Measurements from ENCODE around the gene ANKRD29. TPM values are rescaled to one million over a fixed set of nuclear protein-coding genes. Genes with fewer than 3 reads are reported as not detected.
A peak's percentile ranks its signal among the peaks of the same experiment; 100 is the strongest.

The ANKRD29 gene
- total RNA-seq, 1 donor from 2014 or later, result not detected

DNA sequence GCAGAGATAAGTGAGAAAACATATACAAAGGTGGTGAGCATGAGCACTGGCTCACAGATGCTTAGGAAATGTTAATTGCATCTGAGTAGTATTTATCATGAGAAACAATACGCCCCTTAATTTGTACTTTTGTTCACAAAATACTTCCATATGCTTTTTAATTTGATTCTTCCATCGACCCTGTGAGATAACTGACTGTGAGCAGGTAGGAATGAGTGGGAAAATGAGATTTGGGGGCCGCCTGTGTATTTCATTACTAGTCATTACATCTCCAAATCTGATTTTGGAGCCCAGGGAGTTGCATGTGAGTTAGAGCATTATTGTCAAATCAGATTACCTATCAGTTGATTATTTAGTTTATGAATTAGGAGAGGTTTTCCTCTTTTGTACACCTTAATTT lies 39.7 kb downstream of the ANKRD29 start:
- ChIA-PET CTCF (interaction anchor here (1.2 to 5.4 kb wide), 6 partner anchors 9 to 497 kb away, joined by 3 to 31 read pairs (median 6); no protein-coding TSS in a partner anchor), POLR2A (no interaction called here)
- Mint-ChIP-seq H3K36me3 (ENCODE audit: low read depth) (no peaks in the 10 kb centered on the region), H3K27ac (no peak overlapping the region), H3K4me1 (peaks cover 10% of the 10 kb centered on the region), H3K27me3 (peaks cover 32% of the 10 kb centered on the region), H3K4me3 (no peak overlapping the region), H3K9me3 (no peaks in the 10 kb centered on the region)
- no peak for DNase-seq
- intact Hi-C loops (cut with micrococcal nuclease), result loop anchor here (5.0 to 10.0 kb wide), 2 partner anchors 389 to 862 kb away; partner anchors contain the start of gene TTC39C
- no peak for ATAC-seq (ENCODE audit: low read depth)
- TF ChIP-seq, protein P1, sequence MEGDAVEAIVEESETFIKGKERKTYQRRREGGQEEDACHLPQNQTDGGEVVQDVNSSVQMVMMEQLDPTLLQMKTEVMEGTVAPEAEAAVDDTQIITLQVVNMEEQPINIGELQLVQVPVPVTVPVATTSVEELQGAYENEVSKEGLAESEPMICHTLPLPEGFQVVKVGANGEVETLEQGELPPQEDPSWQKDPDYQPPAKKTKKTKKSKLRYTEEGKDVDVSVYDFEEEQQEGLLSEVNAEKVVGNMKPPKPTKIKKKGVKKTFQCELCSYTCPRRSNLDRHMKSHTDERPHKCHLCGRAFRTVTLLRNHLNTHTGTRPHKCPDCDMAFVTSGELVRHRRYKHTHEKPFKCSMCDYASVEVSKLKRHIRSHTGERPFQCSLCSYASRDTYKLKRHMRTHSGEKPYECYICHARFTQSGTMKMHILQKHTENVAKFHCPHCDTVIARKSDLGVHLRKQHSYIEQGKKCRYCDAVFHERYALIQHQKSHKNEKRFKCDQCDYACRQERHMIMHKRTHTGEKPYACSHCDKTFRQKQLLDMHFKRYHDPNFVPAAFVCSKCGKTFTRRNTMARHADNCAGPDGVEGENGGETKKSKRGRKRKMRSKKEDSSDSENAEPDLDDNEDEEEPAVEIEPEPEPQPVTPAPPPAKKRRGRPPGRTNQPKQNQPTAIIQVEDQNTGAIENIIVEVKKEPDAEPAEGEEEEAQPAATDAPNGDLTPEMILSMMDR (IDR thresholded peaks at IDR 0.05), result no peak

DNA sequence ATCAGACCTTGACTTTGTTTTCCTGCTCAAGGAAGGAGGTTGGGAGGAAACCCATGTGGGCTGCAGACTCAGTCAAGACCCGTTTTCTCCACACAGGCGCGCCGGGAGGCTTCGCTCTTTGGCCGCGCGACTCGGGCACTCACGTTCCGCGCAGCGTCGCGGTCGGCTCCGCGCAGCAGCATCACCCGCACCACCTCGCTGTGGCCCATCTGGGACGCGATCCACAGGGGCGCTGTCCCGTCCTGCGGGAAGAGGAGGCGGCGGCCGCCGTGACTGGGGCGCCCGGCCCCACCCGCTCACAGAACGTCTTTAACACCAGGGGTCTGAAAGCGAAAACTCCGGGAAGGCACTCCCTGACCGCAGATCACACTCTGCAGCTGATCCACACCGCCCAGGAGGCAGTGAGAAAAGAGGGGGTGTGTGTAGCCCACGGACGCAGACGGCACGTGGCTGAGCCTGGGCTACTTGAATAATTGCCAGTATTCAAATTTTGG lies 43.3 kb downstream of the ANKRD29 start:
- peak overlapping the region; percentile 63 for H3K4me3 Mint-ChIP-seq
- no peak overlapping the region for H3K27ac Mint-ChIP-seq

DNA sequence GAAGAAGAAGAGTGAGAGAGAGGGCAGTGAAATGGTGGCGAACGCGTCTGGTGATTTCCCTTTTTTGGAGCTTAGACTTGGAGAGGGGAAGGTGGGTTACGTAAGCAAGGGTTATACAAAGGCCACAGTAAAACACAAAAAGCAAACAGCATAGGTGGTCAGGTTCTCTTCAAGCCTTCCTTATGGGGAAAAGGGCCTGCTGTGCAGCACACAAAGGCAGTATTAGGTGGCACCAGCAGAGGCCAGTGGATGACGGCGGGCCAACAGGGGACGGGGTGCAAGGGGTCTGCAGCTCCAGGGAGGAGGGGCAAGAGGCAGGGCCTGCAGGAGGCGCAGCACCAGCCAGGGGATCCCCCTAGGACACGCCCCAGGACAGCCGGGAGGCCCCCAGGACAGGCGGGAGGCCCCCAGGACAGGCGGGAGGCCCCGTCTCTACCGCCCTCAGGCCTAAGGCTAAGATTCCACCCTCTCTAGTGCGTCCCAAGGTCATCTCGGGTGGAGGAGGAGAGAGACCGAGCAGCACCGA lies 43.8 kb downstream of the ANKRD29 start:
- ATAC-seq (ENCODE audit: low read depth) (peak; percentile 18), DNase-seq (peak; percentile 17)
- Mint-ChIP-seq H3K36me3 (ENCODE audit: low read depth) (no peaks in the 10 kb centered on the region), H3K4me3 (peak overlapping the region; percentile 58), H3K27ac (no peak overlapping the region), H3K27me3 (peaks cover 34% of the 10 kb centered on the region), H3K4me1 (peaks cover 17% of the 10 kb centered on the region), H3K9me3 (no peaks in the 10 kb centered on the region)
- ChIA-PET CTCF (interaction anchor here (0.6 to 1.0 kb wide), 4 partner anchors 11 to 300 kb away, joined by 3 to 4 read pairs (median 3); no protein-coding TSS in a partner anchor), POLR2A (no interaction called here)
- TF ChIP-seq, protein P1 (IDR thresholded peaks at IDR 0.05), result no peak
- intact Hi-C loops (cut with micrococcal nuclease), result no loop called here

More for the DNA sequence above, 43.3 kb downstream of the ANKRD29 start:
- ATAC-seq (ENCODE audit: low read depth), result peak; percentile 36
- intact Hi-C loops (cut with micrococcal nuclease), result no loop called here
- ChIA-PET POLR2A (no interaction called here), CTCF (no interaction called here)
- TF ChIP-seq, protein P1 (IDR thresholded peaks at IDR 0.05), result no peak
- H3K4me1 Mint-ChIP-seq, result peaks cover 17% of the 10 kb centered on the region
- DNase-seq, result peak; percentile 18
- no peaks in the 10 kb centered on the region for H3K36me3 Mint-ChIP-seq (ENCODE audit: low read depth)
- no peaks in the 10 kb centered on the region for H3K9me3 Mint-ChIP-seq
- H3K27me3 Mint-ChIP-seq, result peaks cover 34% of the 10 kb centered on the region

DNA sequence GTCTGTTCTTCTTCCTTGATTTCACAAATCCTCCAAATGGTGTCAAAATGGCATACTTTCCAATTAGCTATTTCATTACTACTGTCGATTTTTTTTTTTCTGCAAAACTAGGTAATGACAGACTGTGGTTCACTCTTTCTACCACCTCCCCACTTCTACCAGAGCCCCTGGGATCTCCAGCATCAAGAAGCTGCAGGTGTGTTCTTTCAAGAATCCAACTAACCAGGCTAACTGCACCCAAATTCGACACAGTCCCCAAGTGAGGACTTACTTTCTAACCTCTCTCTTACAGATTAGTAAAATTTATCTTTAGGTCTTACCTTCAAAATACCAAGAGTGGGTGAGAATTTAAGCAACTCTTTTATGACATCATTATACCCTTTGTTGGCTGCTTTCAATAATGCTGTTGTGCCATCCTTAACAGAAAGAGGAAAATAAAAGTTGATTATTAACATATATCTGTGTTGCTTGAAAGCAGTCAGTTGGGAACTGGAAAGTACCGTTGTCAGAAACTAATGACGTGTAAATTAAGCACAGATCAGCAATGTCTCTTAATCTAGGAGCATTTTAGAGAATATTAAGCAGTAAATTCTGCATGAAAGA lies 45.2 kb downstream of the ANKRD29 start:
- TF ChIP-seq, protein P1 (IDR thresholded peaks at IDR 0.05), result no peak
- Mint-ChIP-seq H3K27me3 (peaks cover 34% of the 10 kb centered on the region), H3K27ac (no peak overlapping the region), H3K9me3 (no peaks in the 10 kb centered on the region), H3K36me3 (ENCODE audit: low read depth) (no peaks in the 10 kb centered on the region), H3K4me3 (peak overlapping the region; percentile 35), H3K4me1 (peaks cover 17% of the 10 kb centered on the region)
- intact Hi-C loops (cut with micrococcal nuclease), result no loop called here
- DNase-seq (no peak), ATAC-seq (ENCODE audit: low read depth) (peak; percentile 44)
- ChIA-PET CTCF (no interaction called here), POLR2A (interaction anchor here (0.7 kb wide), 1 partner anchor 486 kb away, joined by 5 read pairs; no protein-coding TSS in a partner anchor)

DNA sequence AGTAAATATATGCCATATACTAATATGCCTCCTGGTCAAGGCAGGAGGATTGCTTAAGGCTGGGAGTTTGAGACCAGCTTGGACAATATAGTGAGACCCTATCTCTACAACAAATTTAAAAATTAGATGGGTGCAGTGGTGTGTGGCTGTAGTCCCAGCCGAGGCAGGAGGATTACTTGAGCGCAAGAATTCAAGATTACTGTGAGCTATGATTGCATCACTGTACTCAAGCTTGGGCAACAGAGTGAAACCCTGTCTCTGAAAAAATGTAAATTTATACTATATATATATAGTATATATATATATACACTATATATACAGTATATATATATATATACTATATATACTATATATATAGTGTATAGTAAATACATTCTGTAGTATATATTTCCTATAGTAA lies 46.5 kb downstream of the ANKRD29 start:
- Mint-ChIP-seq H3K36me3 (ENCODE audit: low read depth) (no peaks in the 10 kb centered on the region), H3K4me3 (no peak overlapping the region), H3K27ac (no peak overlapping the region), H3K9me3 (no peaks in the 10 kb centered on the region), H3K27me3 (peaks cover 25% of the 10 kb centered on the region), H3K4me1 (peaks cover 17% of the 10 kb centered on the region)
- ChIA-PET CTCF (no interaction called here), POLR2A (no interaction called here)
- intact Hi-C loops (cut with micrococcal nuclease), result no loop called here
- DNase-seq, result no peak
- TF ChIP-seq, protein P1 (IDR thresholded peaks at IDR 0.05), result no peak
- no peak for ATAC-seq (ENCODE audit: low read depth)

Measured in activated B cell treated with CpG ODN at 0.5 μM for 24 hours (primary cell).